Fibroblast of skin of right biceps (primary cell): Measurements from ENCODE around the gene PON1.

Experiments
- DNase-seq: peaks from one replicate; pipeline ENCODE4 v3.0.0-alpha.2; 2013

Gene PON1

GRCh38 chr7:95316588-95316987 is 7.7 kb downstream of the PON1 start:
- no peak for DNase-seq

- no peak for DNase-seq
Observed at GRCh38 chr7:95312561-95312960, 11.8 kb downstream of the PON1 start.

GRCh38 chr7:95311389-95311788 is 12.9 kb downstream of the PON1 start:
- no peak for DNase-seq

GRCh38 chr7:95309951-95310350 is 14.4 kb downstream of the PON1 start:
- DNase-seq, result no peak

GRCh38 chr7:95304990-95305389 is 19.3 kb downstream of the PON1 start:
- DNase-seq, result peak; percentile 14

- peak; percentile 10 for DNase-seq
Observed at GRCh38 chr7:95303013-95303905, 21.1 kb downstream of the PON1 start.

GRCh38 chr7:95298091-95298490 is 26.2 kb downstream of the PON1 start:
- no peak for DNase-seq

- no peak for DNase-seq
Observed at GRCh38 chr7:95297041-95297440, 27.3 kb downstream of the PON1 start.

- no peak for DNase-seq
Observed at GRCh38 chr7:95296456-95296855, 27.9 kb downstream of the PON1 start.

GRCh38 chr7:95295397-95295796 is 28.9 kb downstream of the PON1 start:
- DNase-seq, result no peak

GRCh38 chr7:95290166-95290830 is 34.0 kb downstream of the PON1 start:
- DNase-seq, result no peak

- DNase-seq, result no peak
Observed at GRCh38 chr7:95286096-95286495, 38.2 kb downstream of the PON1 start.

GRCh38 chr7:95279417-95279816 is 44.9 kb downstream of the PON1 start:
- DNase-seq, result no peak

GRCh38 chr7:95276114-95276513 is 48.2 kb downstream of the PON1 start:
- DNase-seq, result no peak

- no peak for DNase-seq
Observed at GRCh38 chr7:95269640-95270039, 54.7 kb downstream of the PON1 start.

- no peak for DNase-seq
Observed at GRCh38 chr7:95267754-95268153, 56.6 kb downstream of the PON1 start.

GRCh38 chr7:95265634-95266033 is 58.7 kb downstream of the PON1 start:
- DNase-seq, result no peak

GRCh38 chr7:95264363-95264891 is 59.9 kb downstream of the PON1 start:
- DNase-seq, result peak; percentile 71

- no peak for DNase-seq
Observed at GRCh38 chr7:95263785-95264362, 60.5 kb downstream of the PON1 start.

- no peak for DNase-seq
Observed at GRCh38 chr7:95262875-95263274, 61.5 kb downstream of the PON1 start.

GRCh38 chr7:95261895-95262415 is 62.4 kb downstream of the PON1 start:
- no peak for DNase-seq

GRCh38 chr7:95255691-95256090 is 68.6 kb downstream of the PON1 start:
- no peak for DNase-seq

- no peak for DNase-seq
Observed at GRCh38 chr7:95253986-95254385, 70.3 kb downstream of the PON1 start.
